Upper lobe of left lung (tissue), 4 donors: ENCODE data around the gene ZCCHC7.

Experiments
- CTCF ChIP-seq, 6 experiments: fragments of 450-650 bp in 4 of 6; fragments of 200-600 bp in 2 of 6; sonication (generic) in 2 of 6; IDR thresholded peaks; one replicate each; pipeline ENCODE4 v1.5.1; 2016 to 2019; ENCODE audit warnings: antibody characterized with exemption in 6 of 6
- POLR2A ChIP-seq, 4 donors: fragments of 450-650 bp; IDR thresholded peaks; one replicate each; pipeline ENCODE4 v1.5.1; 2016 to 2017; ENCODE audit warnings: antibody characterized with exemption in 4 of 4, mild to moderate bottlenecking in 2 of 4

GRCh38 chr9:37382161-37382981 is 262.0 kb downstream of the ZCCHC7 start:
- TF ChIP-seq CTCF (IDR thresholded peaks at IDR 0.05) = no peak
- TF ChIP-seq POLR2A (IDR thresholded peaks at IDR 0.05) = no peak
